Body of pancreas (tissue), 4 donors: ENCODE data around the gene TMEM79. TPM values are rescaled to one million over a fixed set of nuclear protein-coding genes. Genes with fewer than 3 reads are reported as not detected.

Experiments used
- ATAC-seq: fragments of 150-250 bp; one replicate; pipeline ENCODE4 v1.9.1; 2016
- DNase-seq, 4 donors: peaks; one replicate each; pipeline ENCODE4 v3.0.0-alpha.2; 2019
- H3K27ac ChIP-seq, 4 donors: fragments of 200-600 bp; sonication (generic); 1 replicate in 3 of 4; 2 replicates in 1 of 4; pipeline versions ENCODE4 v1.5.1 to v1.6.1; 2016 to 2019; ENCODE audit warnings: mild to moderate bottlenecking in 1 of 4, mixed read lengths in 1 of 4, moderate library complexity in 1 of 4
- H3K27me3 ChIP-seq, 2 donors: fragments of 200-600 bp; sonication (generic); one replicate each; pipeline ENCODE4 v1.6.0; 2016; ENCODE audit warnings: mild to moderate bottlenecking in 1 of 2
- H3K36me3 ChIP-seq, 2 donors: fragments of 200-600 bp; sonication (generic); replicated peaks in 1 of 2; 2 replicates each; pipeline ENCODE4 v1.5.1; 2016; ENCODE audit warnings: low read depth in 2 of 2; ENCODE audit not compliant: insufficient read depth in 1 of 2
- H3K4me1 ChIP-seq: fragments of 200-600 bp; sonication (generic); one replicate; pipeline ENCODE4 v1.6.0; 2016
- H3K4me3 ChIP-seq, 2 donors: fragments of 200-600 bp; sonication (generic); 1 replicate in 1 of 2; 2 replicates in 1 of 2; pipeline ENCODE4 v1.5.1; 2016 to 2019
- H3K9me3 ChIP-seq, 3 donors: fragments of 200-600 bp; sonication (generic); 1 replicate in 2 of 3; 2 replicates in 1 of 3; pipeline ENCODE4 v1.5.1; 2016
- CTCF ChIP-seq, 7 experiments: fragments of 450-650 bp in 4 of 7; fragments of 200-600 bp in 3 of 7; sonication (generic) in 3 of 7; IDR thresholded peaks; one replicate each; pipeline ENCODE4 v1.5.1; 2016 to 2019; ENCODE audit warnings: antibody characterized with exemption in 7 of 7
- POLR2A ChIP-seq, 3 donors: fragments of 450-650 bp; IDR thresholded peaks; one replicate each; pipeline ENCODE4 v1.6.1; 2016; ENCODE audit warnings: antibody characterized with exemption in 3 of 3, mild to moderate bottlenecking in 2 of 3
- WGBS, 2 donors: methylation state at CpG; one replicate each; pipeline ENCODE4 v1.1.5; 2017; 5-methylcytosine and 5-hydroxymethylcytosine counted together
- intact Hi-C: fragments of 100-400 bp; cut with DNase I; formaldehyde crosslinking; loops from one replicate; pipeline ENCODE4 v1.15.1; 2023
- total RNA-seq, 2 donors: library from RNA; depleted of rRNA; stranded (reverse); fragments of >200 nt; gene quantifications; one replicate each; pipeline ENCODE4 v1.1.0, GENCODE V29; 2016

The TMEM79 gene
- 1 to 10 TPM in 1 of 2 donors, not detected in 1; 2.3 TPM for total RNA-seq

GRCh38 chr1:156284112-156284511, at the start of gene TMEM79:
Gene TMEM79, plus strand, starts transcription at chr1:156284325. Its CDS starts 902 bp downstream, at chr1:156285227.
- H3K4me3 ChIP-seq, result peak within 1 kb of the TSS; percentile 82 to 96
- no peaks in the 10 kb centered on the region for H3K9me3 ChIP-seq
- H3K27ac ChIP-seq, result peak within 1 kb of the TSS in 3 of 4 donors; percentile 81 to 92 (median 86)
- intact Hi-C loops, result no loop called here
- no peak for ATAC-seq
- 73 to 77% methylated on average over 7 of the region's 7 CpGs for WGBS, 2 donors
- no peaks in the 10 kb centered on the region for H3K36me3 ChIP-seq
- DNase-seq, result no peak
- no peak for TF ChIP-seq POLR2A (IDR thresholded peaks at IDR 0.05)
- H3K4me1 ChIP-seq, result peaks cover 25% of the 10 kb centered on the region
- H3K27me3 ChIP-seq, result no peaks in the 10 kb centered on the region

GRCh38 chr1:156236164-156236563, 48.0 kb upstream of the TMEM79 start:
- TF ChIP-seq POLR2A (IDR thresholded peaks at IDR 0.05) (no peak), CTCF (IDR thresholded peaks at IDR 0.05) (no peak)
- intact Hi-C loops, result no loop called here
- DNase-seq, result no peak
- H3K4me3 ChIP-seq, result no peak overlapping the region
- no peak for ATAC-seq
- no peaks in the 10 kb centered on the region for H3K27me3 ChIP-seq
- H3K4me1 ChIP-seq, result no peaks in the 10 kb centered on the region
- no peaks in the 10 kb centered on the region for H3K9me3 ChIP-seq
- peaks cover 0 to 22% of the 10 kb centered on the region in 2 donors for H3K36me3 ChIP-seq
- WGBS, 2 donors, result 90 to 99% methylated on average over 6 to 9 of the region's 12 CpGs
- H3K27ac ChIP-seq, result no peak overlapping the region

- TF ChIP-seq CTCF (IDR thresholded peaks at IDR 0.05), result no peak
- TF ChIP-seq POLR2A (IDR thresholded peaks at IDR 0.05), result no peak
- intact Hi-C loops, result no loop called here
- Histone ChIP-seq H3K27ac (no peak overlapping the region), H3K9me3 (no peaks in the 10 kb centered on the region), H3K36me3 (peaks cover 0 to 22% of the 10 kb centered on the region in 2 donors), H3K4me3 (no peak overlapping the region), H3K27me3 (no peaks in the 10 kb centered on the region), H3K4me1 (no peaks in the 10 kb centered on the region)
- no peak for DNase-seq
- ATAC-seq, result no peak
- WGBS, 2 donors, result 86 to 96% methylated on average over 5 of the region's 5 CpGs
Observed at GRCh38 chr1:156238248-156238647, 45.9 kb upstream of the TMEM79 start.

- H3K4me1 ChIP-seq, result peaks cover 14% of the 10 kb centered on the region
- no peaks in the 10 kb centered on the region for H3K9me3 ChIP-seq
- H3K27me3 ChIP-seq, result no peaks in the 10 kb centered on the region
- TF ChIP-seq POLR2A (IDR thresholded peaks at IDR 0.05), result no peak
- TF ChIP-seq CTCF (IDR thresholded peaks at IDR 0.05), result no peak
- WGBS, 2 donors, result 58 to 71% methylated on average over 7 to 15 of the region's 15 CpGs
- intact Hi-C loops, result no loop called here
- H3K36me3 ChIP-seq, result peaks cover 0 to 20% of the 10 kb centered on the region in 2 donors
- DNase-seq, result no peak
- no peak for ATAC-seq
- no peak overlapping the region for H3K4me3 ChIP-seq
- H3K27ac ChIP-seq, result no peak overlapping the region
Observed at GRCh38 chr1:156241311-156241811, 42.8 kb upstream of the TMEM79 start.

- no peak for DNase-seq
- no peaks in the 10 kb centered on the region for H3K9me3 ChIP-seq
- no peaks in the 10 kb centered on the region for H3K27me3 ChIP-seq
- ATAC-seq, result no peak
- H3K4me1 ChIP-seq, result peaks cover 16% of the 10 kb centered on the region
- intact Hi-C loops, result no loop called here
- H3K27ac ChIP-seq, result no peak within 1 kb of the TSS
- 79 to 89% methylated on average over 10 to 14 of the region's 14 CpGs for WGBS, 2 donors
- no peak within 1 kb of the TSS for H3K4me3 ChIP-seq
- TF ChIP-seq CTCF (IDR thresholded peaks at IDR 0.05) (no peak), POLR2A (IDR thresholded peaks at IDR 0.05) (no peak)
- peaks cover 0 to 14% of the 10 kb centered on the region in 2 donors for H3K36me3 ChIP-seq
Observed at GRCh38 chr1:156241926-156242325, 42.2 kb upstream of the TMEM79 start, which contains the start of gene BGLAP. Gene BGLAP, plus strand, starts transcription at chr1:156242184. Its CDS starts 48 bp downstream, at chr1:156242232.
